Neutrophil (primary cell): ENCODE data around the gene PTPRD.

Experiments used
- H3K27ac ChIP-seq: fragments of 200-600 bp; sonication (generic); 2 replicates; pipeline ENCODE4 v1.5.1; 2016; ENCODE audit warnings: mild to moderate bottlenecking, moderate library complexity
- H3K27me3 ChIP-seq: fragments of 200-600 bp; sonication (generic); 2 replicates; pipeline ENCODE4 v1.6.0; 2016; ENCODE audit warnings: mild to moderate bottlenecking
- H3K36me3 ChIP-seq: fragments of 200-600 bp; sonication (generic); 2 replicates; pipeline ENCODE4 v1.5.1; 2017
- H3K4me1 ChIP-seq, 2 experiments: fragments of 200-600 bp in 1 of 2; sonication (generic) in 1 of 2; 1 replicate in 1 of 2; 2 replicates in 1 of 2; pipeline versions ENCODE4 v1.5.1 to v1.6.1; 2013 to 2016; ENCODE audit warnings: low read depth in 1 of 2, low read length in 1 of 2, mild to moderate bottlenecking in 1 of 2, moderate library complexity in 1 of 2; ENCODE audit not compliant: control insufficient read depth in 1 of 2, insufficient read depth in 1 of 2
- H3K4me3 ChIP-seq, 2 experiments: fragments of 200-600 bp in 1 of 2; sonication (generic) in 1 of 2; 1 replicate in 1 of 2; 2 replicates in 1 of 2; pipeline ENCODE4 v1.5.1; 2013 to 2016; ENCODE audit warnings: low read depth in 1 of 2, low read length in 1 of 2, mild to moderate bottlenecking in 1 of 2, moderate library complexity in 1 of 2
- H3K9me3 ChIP-seq: fragments of 200-600 bp; sonication (generic); 2 replicates; pipeline ENCODE4 v1.5.1; 2016
- TF ChIP-seq, protein P1 (sequence below): fragments of 200-600 bp; sonication (generic); IDR thresholded peaks from 2 replicates; pipeline ENCODE4 v1.5.1; 2016; ENCODE audit warnings: antibody characterized with exemption

PTPRD gene

GRCh38 chr9:8432224-8432623 is 2180.6 kb downstream of the PTPRD start:
- Histone ChIP-seq H3K36me3 (no peaks in the 10 kb centered on the region), H3K4me3 (no peak overlapping the region), H3K27ac (no peak overlapping the region), H3K9me3 (no peaks in the 10 kb centered on the region), H3K27me3 (no peaks in the 10 kb centered on the region), H3K4me1 (no peaks in the 10 kb centered on the region)
- TF ChIP-seq, protein P1, sequence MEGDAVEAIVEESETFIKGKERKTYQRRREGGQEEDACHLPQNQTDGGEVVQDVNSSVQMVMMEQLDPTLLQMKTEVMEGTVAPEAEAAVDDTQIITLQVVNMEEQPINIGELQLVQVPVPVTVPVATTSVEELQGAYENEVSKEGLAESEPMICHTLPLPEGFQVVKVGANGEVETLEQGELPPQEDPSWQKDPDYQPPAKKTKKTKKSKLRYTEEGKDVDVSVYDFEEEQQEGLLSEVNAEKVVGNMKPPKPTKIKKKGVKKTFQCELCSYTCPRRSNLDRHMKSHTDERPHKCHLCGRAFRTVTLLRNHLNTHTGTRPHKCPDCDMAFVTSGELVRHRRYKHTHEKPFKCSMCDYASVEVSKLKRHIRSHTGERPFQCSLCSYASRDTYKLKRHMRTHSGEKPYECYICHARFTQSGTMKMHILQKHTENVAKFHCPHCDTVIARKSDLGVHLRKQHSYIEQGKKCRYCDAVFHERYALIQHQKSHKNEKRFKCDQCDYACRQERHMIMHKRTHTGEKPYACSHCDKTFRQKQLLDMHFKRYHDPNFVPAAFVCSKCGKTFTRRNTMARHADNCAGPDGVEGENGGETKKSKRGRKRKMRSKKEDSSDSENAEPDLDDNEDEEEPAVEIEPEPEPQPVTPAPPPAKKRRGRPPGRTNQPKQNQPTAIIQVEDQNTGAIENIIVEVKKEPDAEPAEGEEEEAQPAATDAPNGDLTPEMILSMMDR: no peak

DNA sequence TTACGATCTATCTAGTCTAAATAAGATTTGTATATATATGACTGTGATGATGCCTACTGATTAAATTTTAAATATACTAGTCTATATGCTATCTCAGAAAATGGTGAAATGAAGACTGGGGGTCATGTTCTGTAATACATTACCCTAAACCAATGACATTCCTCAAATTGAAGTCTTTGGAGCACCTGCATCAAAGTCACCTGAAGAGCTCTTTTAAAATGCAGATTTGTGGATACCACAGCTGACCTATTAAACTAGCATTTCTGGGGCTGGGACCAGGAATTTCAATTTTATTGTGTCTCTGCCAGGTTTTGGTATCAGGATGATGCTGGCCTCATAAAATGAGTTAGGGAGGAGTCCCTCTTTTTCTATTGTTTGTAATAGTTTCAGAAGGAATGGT is 2181.3 kb downstream of the PTPRD start:
- H3K27ac ChIP-seq: no peak overlapping the region
- H3K9me3 ChIP-seq: no peaks in the 10 kb centered on the region
- no peak overlapping the region for H3K4me3 ChIP-seq
- no peaks in the 10 kb centered on the region for H3K36me3 ChIP-seq
- H3K27me3 ChIP-seq: no peaks in the 10 kb centered on the region
- H3K4me1 ChIP-seq: no peaks in the 10 kb centered on the region
- TF ChIP-seq, protein P1: no peak

GRCh38 chr9:8430945-8431344 is 2181.9 kb downstream of the PTPRD start:
- Histone ChIP-seq H3K4me3 (no peak overlapping the region), H3K4me1 (no peaks in the 10 kb centered on the region), H3K27me3 (no peaks in the 10 kb centered on the region), H3K36me3 (no peaks in the 10 kb centered on the region), H3K9me3 (no peaks in the 10 kb centered on the region), H3K27ac (no peak overlapping the region)
- TF ChIP-seq, protein P1: no peak

- Histone ChIP-seq H3K4me1 (no peaks in the 10 kb centered on the region), H3K4me3 (no peak overlapping the region), H3K27me3 (no peaks in the 10 kb centered on the region), H3K9me3 (no peaks in the 10 kb centered on the region), H3K27ac (no peak overlapping the region), H3K36me3 (no peaks in the 10 kb centered on the region)
- TF ChIP-seq, protein P1: no peak
Observed at GRCh38 chr9:8429768-8430167, 2183.0 kb downstream of the PTPRD start.

DNA sequence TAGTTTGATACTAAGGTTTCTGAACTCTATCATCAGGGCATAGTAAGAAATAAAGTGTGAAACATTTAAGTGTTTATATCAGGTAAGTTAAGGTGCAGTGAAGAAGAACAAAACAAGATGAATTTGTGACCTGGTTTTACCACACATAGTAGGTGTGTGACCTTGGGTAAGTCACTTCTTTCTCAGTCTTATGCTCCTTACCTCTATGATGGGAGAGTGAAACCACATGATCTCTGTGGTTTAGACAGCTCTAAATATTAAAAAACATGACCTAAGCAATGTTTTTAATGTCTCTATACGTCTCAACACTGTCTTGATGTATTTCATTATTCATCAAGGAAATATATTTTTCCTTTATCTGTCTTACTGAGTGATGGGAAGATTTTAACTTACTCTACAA is 2183.6 kb downstream of the PTPRD start:
- H3K36me3 ChIP-seq: no peaks in the 10 kb centered on the region
- H3K27me3 ChIP-seq: no peaks in the 10 kb centered on the region
- H3K9me3 ChIP-seq: no peaks in the 10 kb centered on the region
- H3K27ac ChIP-seq: no peak overlapping the region
- no peaks in the 10 kb centered on the region for H3K4me1 ChIP-seq
- TF ChIP-seq, protein P1: no peak
- H3K4me3 ChIP-seq: no peak overlapping the region

DNA sequence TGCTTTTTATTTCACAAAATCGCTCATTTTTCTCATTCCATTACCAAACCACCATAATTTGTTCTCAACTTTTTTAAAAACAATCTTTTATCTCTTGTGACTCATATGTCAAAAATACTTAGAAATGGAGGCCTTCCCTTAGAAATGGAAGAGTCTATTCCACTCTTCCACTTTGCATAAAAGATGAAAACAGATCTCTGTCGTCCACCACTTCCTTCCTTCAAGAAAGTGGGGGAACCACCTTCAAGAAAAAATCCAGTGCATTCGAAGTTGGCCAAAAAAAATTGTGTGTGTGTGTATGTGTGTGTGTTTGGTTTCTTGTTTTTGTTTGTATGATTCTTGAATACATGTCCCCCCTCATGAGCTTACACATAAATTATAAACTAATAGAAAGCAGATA is 2184.4 kb downstream of the PTPRD start:
- no peaks in the 10 kb centered on the region for H3K36me3 ChIP-seq
- TF ChIP-seq, protein P1: no peak
- H3K27ac ChIP-seq: no peak overlapping the region
- H3K4me1 ChIP-seq: no peaks in the 10 kb centered on the region
- no peak overlapping the region for H3K4me3 ChIP-seq
- no peaks in the 10 kb centered on the region for H3K27me3 ChIP-seq
- no peaks in the 10 kb centered on the region for H3K9me3 ChIP-seq
